Motor neuron (in vitro differentiated cells): ENCODE measurements around the gene CNN1. TPM values are rescaled to one million over a fixed set of nuclear protein-coding genes. Genes with fewer than 3 reads are reported as not detected.
"Not testable (repeated sequence)": the region's sequence is repeated elsewhere in the genome, so short reads cannot be mapped to it uniquely, and the experiment has no call there.

ENCODE experiments used
- ATAC-seq, 8 experiments: fragments of 200-7000 bp; cut with Tn5 transposase; replicated peaks in 6 of 8; 2 replicates each; pipeline ENCODE4 v1.8.0; 2021; ENCODE audit warnings: mild to moderate bottlenecking in 8 of 8, moderate library complexity in 8 of 8
- H3K27ac ChIP-seq, 2 donors: fragments of 250-450 bp; sonication (Bioruptor Pico); 2 replicates each; pipeline ENCODE4 v1.9.0; 2021; ENCODE audit warnings: antibody characterized with exemption in 2 of 2, mild to moderate bottlenecking in 2 of 2, moderate library complexity in 1 of 2
- H3K4me1 ChIP-seq, 2 donors: fragments of 250-450 bp; sonication (Bioruptor Pico); replicated peaks in 1 of 2; 2 replicates each; pipeline ENCODE4 v1.6.1; 2021; ENCODE audit warnings: antibody characterized with exemption in 2 of 2, mild to moderate bottlenecking in 2 of 2, moderate library complexity in 1 of 2
- H3K4me3 ChIP-seq, 5 donors: fragments of 250-450 bp; sonication (Bioruptor Pico); 2 replicates each; pipeline ENCODE4 v1.9.0; 2021; ENCODE audit warnings: antibody characterized with exemption in 5 of 5, mild to moderate bottlenecking in 5 of 5, moderate library complexity in 4 of 5
- WGBS, 10 experiments: fragments of 450-650 bp; shearing (Covaris generic); methylation state at CpG; one replicate each; pipeline ENCODE4 v1.0.0; 2022; 5-methylcytosine and 5-hydroxymethylcytosine counted together
- in situ Hi-C, 9 experiments: fragments of 400-800 bp; cut with MboI; loops; one replicate each; pipeline ENCODE4 v1.15.0; 2021; ENCODE audit warnings: low sequenced_read_pairs in 9 of 9, low pct_unique_long_range_greater_than_20kb in 2 of 9; ENCODE audit not compliant: unreplicated experiment in 9 of 9
- total RNA-seq, 8 experiments: library from RNA; unstranded; fragments of 300-600 nt; gene quantifications; 2 replicates each; pipeline versions ENCODE4 v1.2.3 to v1.2.4, GENCODE V29; 2022

Gene CNN1
- total RNA-seq, 8 experiments from 2014 or later: 0.55 to 11.5 (median 1.6) TPM

GRCh38 chr19:11558881-11559828 is 20.5 kb downstream of the CNN1 start, which contains the start of gene ELOF1:
Gene ELOF1 (minus strand): TSS chr19:11559230. CDS start chr19:11554347, 4,883 bp downstream.
- H3K4me3 ChIP-seq: peak within 1 kb of the TSS; percentile 54 to 88 (median 67)
- in situ Hi-C loops: no loop called here
- H3K4me1 ChIP-seq: peaks cover 11 to 16% of the 10 kb centered on the region in 2 donors
- H3K27ac ChIP-seq: peak within 1 kb of the TSS; percentile 23 to 73
- ATAC-seq: peak; percentile 95 to 99 (median 97)
- WGBS, 10 experiments: 0 to 71% (median 11%) methylated on average over 1 to 28 of the region's 57 CpGs; no CpG with 5 or more reads in 2 of the 10 experiments

- in situ Hi-C loops: no loop called here
Observed at GRCh38 chr19:11560404-11561051, 21.9 kb downstream of the CNN1 start.

DNA sequence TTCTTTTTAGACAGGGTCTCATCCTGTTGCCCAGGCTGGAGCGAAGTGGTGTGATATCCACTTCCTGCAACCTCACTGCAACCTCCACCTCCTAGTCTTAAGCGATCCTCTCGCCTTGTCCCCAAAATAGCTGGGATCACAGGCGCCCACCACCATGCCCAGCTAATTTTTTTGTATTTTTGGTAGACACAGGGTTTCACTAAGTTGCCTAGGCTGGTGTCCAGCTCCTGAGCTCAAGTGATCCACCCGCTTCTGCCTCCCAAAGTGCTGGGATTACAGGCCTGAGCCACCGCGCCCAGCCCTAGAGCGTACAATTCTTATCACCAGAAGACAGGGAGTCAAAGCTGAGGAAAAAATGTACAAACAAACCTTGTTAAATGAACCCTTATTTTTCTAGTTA is 24.9 kb downstream of the CNN1 start:
- H3K4me3 ChIP-seq: no peak overlapping the region
- 67 to 100% (median 98%) methylated on average over 1 to 8 of the region's 8 CpGs; no CpG with 5 or more reads in 3 of the 10 experiments for WGBS, 10 experiments
- in situ Hi-C loops: no loop called here
- H3K4me1 ChIP-seq: peaks cover 6 to 9% of the 10 kb centered on the region in 2 donors
- no peak overlapping the region for H3K27ac ChIP-seq
- ATAC-seq: no peak

More at GRCh38 chr19:11560404-11561051, 21.9 kb downstream of the CNN1 start:
- peak; percentile 18 to 66 (median 53) for ATAC-seq
- WGBS, 10 experiments: 9 to 100% (median 23%) methylated on average over 1 to 8 of the region's 9 CpGs; no CpG with 5 or more reads in 2 of the 10 experiments
- Histone ChIP-seq H3K4me3 (peak overlapping the region in 3 of 5 donors; percentile 5 to 88 (median 69)), H3K4me1 (peaks cover 11 to 16% of the 10 kb centered on the region in 2 donors), H3K27ac (no peak overlapping the region)

DNA sequence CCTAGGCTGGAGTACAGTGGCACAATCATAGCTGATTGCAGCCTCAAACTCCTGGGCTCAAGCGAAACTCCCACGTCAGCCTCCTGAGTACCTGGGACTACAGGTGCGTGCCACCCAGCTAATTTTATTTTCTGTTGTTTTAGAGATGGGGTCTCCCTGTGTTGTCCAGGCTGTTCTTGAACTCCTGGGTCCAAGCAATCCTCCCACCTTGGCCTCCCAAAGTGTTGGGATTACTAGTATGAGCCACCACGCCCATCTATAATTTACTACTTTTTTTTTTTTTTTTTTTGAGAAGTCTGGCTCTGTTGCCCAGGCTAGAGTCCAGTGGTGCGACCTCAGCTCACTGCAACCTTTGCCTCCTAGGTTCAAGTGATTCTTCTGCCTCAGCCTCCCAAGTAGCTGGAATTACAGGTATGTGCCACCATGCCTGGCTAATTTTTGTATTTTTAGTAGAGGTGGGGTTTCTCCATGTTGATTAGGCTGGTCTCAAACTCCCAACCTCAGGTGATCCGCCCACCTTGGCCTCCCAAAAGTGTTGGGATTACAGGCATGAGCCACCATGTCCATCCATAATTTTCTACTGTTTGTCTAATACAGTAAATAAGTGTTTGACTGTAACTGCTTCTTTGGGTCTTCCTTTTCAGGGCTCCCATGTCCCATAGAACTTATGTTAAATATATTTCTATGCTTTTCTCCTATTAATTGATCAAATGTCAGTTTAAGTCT is 25.6 kb downstream of the CNN1 start:
- WGBS, 10 experiments: 77 to 100% (median 95%) methylated on average over 2 to 6 of the region's 6 CpGs; no CpG with 5 or more reads in 4 of the 10 experiments
- in situ Hi-C loops: not testable (repeated sequence)

DNA sequence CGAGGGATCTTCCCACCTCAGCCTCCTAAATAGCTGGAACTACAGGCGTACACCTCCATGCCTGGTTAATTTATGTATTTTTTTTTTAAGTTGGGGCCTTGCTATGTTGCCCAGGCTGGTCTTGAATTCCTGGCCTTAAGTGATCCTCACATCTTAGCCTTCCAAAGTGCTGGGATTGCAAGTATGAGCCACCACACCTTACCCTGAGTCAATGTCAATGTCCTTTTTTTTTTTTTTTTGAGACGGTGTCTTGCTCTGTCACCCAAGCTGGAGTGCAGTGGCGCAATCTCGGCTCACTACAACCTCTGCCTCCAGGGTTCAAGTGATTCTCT is 27.0 kb downstream of the CNN1 start:
- H3K4me3 ChIP-seq, in situ Hi-C loops, ATAC-seq, H3K4me1 ChIP-seq, H3K27ac ChIP-seq: not testable (repeated sequence)
- 0 to 100% (median 75%) methylated on average over 1 to 3 of the region's 5 CpGs; no CpG with 5 or more reads in 3 of the 10 experiments for WGBS, 10 experiments

More for the DNA sequence above, 25.6 kb downstream of the CNN1 start:
- H3K27ac ChIP-seq, H3K4me3 ChIP-seq, H3K4me1 ChIP-seq, ATAC-seq: not testable (repeated sequence)

DNA sequence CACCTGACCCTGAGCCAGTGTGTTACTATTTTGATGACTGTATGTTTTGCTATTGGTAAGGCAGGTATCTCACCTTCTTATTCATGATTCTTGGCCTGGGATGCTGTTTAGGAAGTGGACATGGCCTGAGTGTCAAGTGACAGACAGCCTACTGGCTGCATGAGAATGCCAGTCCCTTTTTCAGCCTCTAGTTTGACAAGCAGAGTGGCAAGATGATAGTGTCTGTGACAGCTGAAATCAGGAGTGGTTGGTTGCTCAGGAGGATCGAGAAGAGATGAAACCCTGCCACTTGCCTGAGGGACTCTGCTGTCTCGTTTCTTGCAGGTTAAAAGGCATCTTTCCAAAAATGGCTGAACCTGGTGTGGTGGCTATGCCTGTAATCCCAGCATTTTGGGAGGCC is 27.5 kb downstream of the CNN1 start:
- Histone ChIP-seq H3K27ac (no peak overlapping the region), H3K4me1 (peaks cover 0 to 5% of the 10 kb centered on the region in 2 donors), H3K4me3 (no peak overlapping the region)
- in situ Hi-C loops: no loop called here
- 43 to 100% (median 83%) methylated on average over 1 to 2 of the region's 2 CpGs; no CpG with 5 or more reads in 5 of the 10 experiments for WGBS, 10 experiments
- no peak for ATAC-seq

- in situ Hi-C loops: no loop called here
- Histone ChIP-seq H3K4me3 (no peak overlapping the region), H3K4me1 (peaks cover 0 to 5% of the 10 kb centered on the region in 2 donors), H3K27ac (peak overlapping the region in 1 of 2 donors; percentile 67)
- 47 to 100% (median 63%) methylated on average over 1 to 3 of the region's 5 CpGs; no CpG with 5 or more reads in 1 of the 10 experiments for WGBS, 10 experiments
- ATAC-seq: peak in 5 of 8 experiments; percentile 72 to 98 (median 93)
Observed at GRCh38 chr19:11570039-11570462, 31.4 kb downstream of the CNN1 start.

DNA sequence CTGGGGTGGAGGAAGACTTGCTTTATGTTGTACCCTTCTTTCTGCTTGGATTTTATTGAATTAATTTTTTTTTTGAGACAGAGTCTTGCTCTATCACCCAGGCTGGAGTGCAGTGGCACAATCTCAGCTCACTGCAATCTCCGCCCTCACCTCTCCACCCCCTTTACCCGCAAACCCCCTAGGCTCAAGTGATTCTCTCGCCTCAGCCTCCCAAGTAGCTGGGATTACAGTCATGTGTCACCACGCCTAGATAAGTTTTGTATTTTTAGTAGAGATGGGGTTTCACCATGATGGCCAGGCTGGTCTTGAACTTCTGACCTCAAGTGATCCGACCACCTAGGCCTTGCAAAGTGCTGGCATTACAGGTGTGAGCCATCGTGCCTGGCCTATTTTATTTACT is 34.7 kb downstream of the CNN1 start:
- ATAC-seq, in situ Hi-C loops: not testable (repeated sequence)

GRCh38 chr19:11573763-11574162 is 35.1 kb downstream of the CNN1 start:
- ATAC-seq, in situ Hi-C loops, H3K4me3 ChIP-seq, H3K27ac ChIP-seq: not testable (repeated sequence)
- peaks cover 19 to 22% of the 10 kb centered on the region in 2 donors for H3K4me1 ChIP-seq
- 67 to 100% (median 100%) methylated on average over 1 to 3 of the region's 4 CpGs; no CpG with 5 or more reads in 2 of the 10 experiments for WGBS, 10 experiments

More for the DNA sequence above, 34.7 kb downstream of the CNN1 start:
- WGBS, 10 experiments: 43 to 100% (median 64%) methylated on average over 1 to 3 of the region's 6 CpGs; no CpG with 5 or more reads in 5 of the 10 experiments
- H3K27ac ChIP-seq, H3K4me3 ChIP-seq: not testable (repeated sequence)
- peaks cover 15 to 18% of the 10 kb centered on the region in 2 donors for H3K4me1 ChIP-seq

DNA sequence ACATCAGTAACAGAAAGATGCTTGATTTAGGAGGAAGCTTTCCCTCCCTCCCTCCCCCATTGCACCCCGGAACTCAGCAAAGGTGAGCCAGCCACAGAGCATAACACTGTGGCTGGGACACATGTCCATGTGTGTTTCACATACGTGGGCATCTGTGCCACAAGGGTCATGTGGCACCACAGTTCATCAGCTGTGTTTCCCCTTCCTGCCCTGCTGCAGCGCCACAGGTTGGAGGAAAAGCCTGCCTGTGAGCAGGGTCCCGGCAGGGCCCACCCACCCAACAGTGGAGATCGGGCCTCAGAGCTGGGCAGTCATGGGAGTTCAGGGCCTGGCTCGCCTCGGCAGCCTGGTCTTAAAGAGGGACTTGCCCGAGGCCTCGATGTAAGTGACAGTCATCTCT is 36.0 kb downstream of the CNN1 start:
- no peak overlapping the region for H3K27ac ChIP-seq
- in situ Hi-C loops: no loop called here
- peaks cover 20 to 24% of the 10 kb centered on the region in 2 donors for H3K4me1 ChIP-seq
- H3K4me3 ChIP-seq: no peak overlapping the region
- no peak for ATAC-seq
- WGBS, 10 experiments: 51% methylated on average over 2 of the region's 9 CpGs; no CpG with 5 or more reads in 9 of the 10 experiments

DNA sequence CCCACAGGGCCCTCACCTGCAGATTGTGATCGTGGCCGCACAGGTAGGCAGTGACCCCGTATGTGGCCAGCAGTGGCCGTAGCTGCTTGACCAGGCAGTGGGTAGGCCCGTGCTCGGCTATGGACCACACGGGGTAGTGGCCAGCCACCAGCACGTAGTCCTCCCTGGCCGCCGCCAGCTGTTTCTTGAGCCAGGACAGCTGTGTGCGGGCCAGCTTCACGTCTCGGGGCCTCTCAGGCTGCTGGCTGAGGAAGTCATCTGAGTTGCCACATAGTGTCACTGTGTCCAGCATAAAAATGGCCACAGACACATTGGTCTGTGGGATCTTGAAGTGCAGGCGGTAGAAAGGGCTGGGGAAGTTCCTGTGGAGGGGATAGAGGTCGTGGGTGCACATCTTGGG is 37.6 kb downstream of the CNN1 start:
- Histone ChIP-seq H3K4me1 (peaks cover 20 to 22% of the 10 kb centered on the region in 2 donors), H3K27ac (no peak overlapping the region), H3K4me3 (no peak overlapping the region)
- in situ Hi-C loops: no loop called here
- WGBS, 10 experiments: 87 to 100% (median 100%) methylated on average over 1 to 7 of the region's 15 CpGs; no CpG with 5 or more reads in 5 of the 10 experiments
- no peak for ATAC-seq
